Esophagus muscularis mucosa (tissue), 4 donors: Measurements from ENCODE around the gene ECM2.

ENCODE experiments used
- EP300 ChIP-seq: sonication (generic); formaldehyde crosslinking; IDR thresholded peaks from one replicate; pipeline ENCODE4 v1.6.1; 2017; ENCODE audit warnings: antibody characterized with exemption
- POLR2A ChIP-seq: fragments of 450-650 bp; IDR thresholded peaks from one replicate; pipeline ENCODE4 v1.6.1; 2017; ENCODE audit warnings: antibody characterized with exemption, moderate library complexity, mild to moderate bottlenecking, low read depth
- POLR2AphosphoS5 ChIP-seq, 2 donors: sonication (generic); formaldehyde crosslinking; IDR thresholded peaks; one replicate each; pipeline ENCODE4 v1.6.1; 2017; ENCODE audit warnings: antibody characterized with exemption in 2 of 2
- TF ChIP-seq, protein P1 (sequence below), 3 experiments: fragments of 200-600 bp in 2 of 3; fragments of 450-650 bp in 1 of 3; sonication (generic) in 2 of 3; IDR thresholded peaks; one replicate each; pipeline ENCODE4 v1.5.1; 2017 to 2019; ENCODE audit warnings: antibody characterized with exemption in 3 of 3, mild to moderate bottlenecking in 2 of 3, moderate library complexity in 1 of 3

DNA sequence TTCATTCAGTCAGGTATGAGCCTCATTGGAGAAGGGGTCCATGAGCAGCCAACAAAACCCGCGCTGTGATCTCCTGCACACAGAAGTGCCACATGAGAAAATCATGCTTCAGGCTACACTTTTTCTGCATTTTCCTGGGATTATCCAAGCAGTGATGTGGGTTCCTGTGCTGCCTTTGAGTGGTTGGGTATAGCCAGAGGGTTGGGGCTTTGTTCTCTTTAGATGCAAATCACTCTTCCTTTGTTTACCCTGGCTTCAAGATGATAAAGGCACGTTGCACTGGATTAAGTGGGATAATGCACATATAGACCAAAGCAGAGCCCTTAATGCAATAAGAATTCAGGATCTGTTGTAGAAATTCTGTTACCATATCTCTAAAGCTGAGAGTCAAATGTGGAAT, 18.7 kb downstream of the ECM2 start:
- TF ChIP-seq POLR2A (no peak), POLR2AphosphoS5 (IDR thresholded peaks at IDR 0.05) (no peak), EP300 (no peak)
- TF ChIP-seq, protein P1, sequence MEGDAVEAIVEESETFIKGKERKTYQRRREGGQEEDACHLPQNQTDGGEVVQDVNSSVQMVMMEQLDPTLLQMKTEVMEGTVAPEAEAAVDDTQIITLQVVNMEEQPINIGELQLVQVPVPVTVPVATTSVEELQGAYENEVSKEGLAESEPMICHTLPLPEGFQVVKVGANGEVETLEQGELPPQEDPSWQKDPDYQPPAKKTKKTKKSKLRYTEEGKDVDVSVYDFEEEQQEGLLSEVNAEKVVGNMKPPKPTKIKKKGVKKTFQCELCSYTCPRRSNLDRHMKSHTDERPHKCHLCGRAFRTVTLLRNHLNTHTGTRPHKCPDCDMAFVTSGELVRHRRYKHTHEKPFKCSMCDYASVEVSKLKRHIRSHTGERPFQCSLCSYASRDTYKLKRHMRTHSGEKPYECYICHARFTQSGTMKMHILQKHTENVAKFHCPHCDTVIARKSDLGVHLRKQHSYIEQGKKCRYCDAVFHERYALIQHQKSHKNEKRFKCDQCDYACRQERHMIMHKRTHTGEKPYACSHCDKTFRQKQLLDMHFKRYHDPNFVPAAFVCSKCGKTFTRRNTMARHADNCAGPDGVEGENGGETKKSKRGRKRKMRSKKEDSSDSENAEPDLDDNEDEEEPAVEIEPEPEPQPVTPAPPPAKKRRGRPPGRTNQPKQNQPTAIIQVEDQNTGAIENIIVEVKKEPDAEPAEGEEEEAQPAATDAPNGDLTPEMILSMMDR (IDR thresholded peaks at IDR 0.05): no peak
